Stimulated activated CD4-positive, alpha-beta T cell treated with anti-CD3 and anti-CD28 coated beads, Interleukin-15, amount 100 ng/mL, for 1 hour (primary cell): Measurements from ENCODE around the gene RBM5.

Experiments used
- DNase-seq, 2 donors: peaks; one replicate each; pipeline ENCODE4 v3.0.0-alpha.2; 2020; ENCODE audit warnings: low read depth in 1 of 2, low spot score in 1 of 2

The RBM5 gene

GRCh38 chr3:50121072-50122032 lies 32.6 kb downstream of the RBM5 start:
- DNase-seq: peak; percentile 45 to 47

DNA sequence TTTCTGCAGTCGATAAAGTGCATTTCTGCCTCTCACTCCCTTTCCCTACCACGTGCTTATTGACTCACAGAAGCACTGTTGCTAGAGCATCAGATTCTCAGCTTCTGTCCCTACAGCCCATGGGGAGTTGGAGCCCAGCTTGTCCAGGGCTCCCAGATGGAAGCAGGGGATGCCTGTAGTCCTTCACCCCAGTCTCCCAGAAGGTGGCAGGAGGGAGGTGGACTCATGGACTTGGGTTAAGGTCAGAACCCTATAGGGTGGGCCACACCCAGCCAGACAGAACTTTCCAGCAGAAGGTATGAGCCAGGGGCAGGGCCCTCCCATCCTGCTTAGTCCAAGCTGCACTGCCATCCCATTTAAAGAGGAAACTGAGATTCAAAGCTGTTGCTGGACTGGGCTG lies 33.4 kb downstream of the RBM5 start:
- no peak for DNase-seq

DNA sequence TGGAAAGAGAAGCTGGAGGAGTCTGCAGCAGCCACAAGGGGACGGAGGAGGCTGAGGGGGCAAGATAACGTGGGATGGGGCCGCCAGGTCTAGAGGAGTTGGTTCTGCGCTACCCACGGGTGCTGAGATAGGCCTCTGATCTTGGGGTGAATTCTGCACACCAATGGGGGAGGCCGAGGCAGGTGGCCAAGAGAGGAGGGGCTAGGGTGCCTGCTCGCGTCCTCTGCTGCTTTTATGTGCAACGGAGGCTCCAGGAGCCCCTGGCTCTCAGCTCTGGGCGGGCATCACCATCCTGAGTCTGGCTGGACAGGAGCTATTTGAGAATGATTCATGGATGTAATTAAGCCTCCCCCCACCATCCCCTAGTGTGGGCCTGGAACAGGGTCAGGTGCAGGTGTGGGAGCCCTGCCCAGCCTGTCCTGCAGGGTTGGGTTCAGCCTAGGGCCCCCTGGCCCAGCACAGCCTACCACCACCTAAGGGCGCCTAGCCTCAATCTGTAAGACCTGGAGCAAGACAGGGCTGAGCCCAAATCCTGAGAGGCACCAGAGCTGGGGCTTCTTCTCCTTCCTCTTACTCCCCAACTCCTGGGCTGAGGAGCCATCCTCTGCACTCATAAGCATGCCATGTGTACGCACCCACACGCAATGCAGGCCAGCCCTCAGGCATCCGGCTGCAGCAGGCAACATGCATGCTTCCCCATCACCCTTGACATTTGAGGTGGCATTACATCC lies 34.1 kb downstream of the RBM5 start:
- DNase-seq: no peak

- DNase-seq: no peak
These were observed 34.8 kb downstream of the RBM5 start for GRCh38 chr3:50123394-50124051.

- DNase-seq: no peak
These were observed 35.5 kb downstream of the RBM5 start for GRCh38 chr3:50124052-50124799.

DNA sequence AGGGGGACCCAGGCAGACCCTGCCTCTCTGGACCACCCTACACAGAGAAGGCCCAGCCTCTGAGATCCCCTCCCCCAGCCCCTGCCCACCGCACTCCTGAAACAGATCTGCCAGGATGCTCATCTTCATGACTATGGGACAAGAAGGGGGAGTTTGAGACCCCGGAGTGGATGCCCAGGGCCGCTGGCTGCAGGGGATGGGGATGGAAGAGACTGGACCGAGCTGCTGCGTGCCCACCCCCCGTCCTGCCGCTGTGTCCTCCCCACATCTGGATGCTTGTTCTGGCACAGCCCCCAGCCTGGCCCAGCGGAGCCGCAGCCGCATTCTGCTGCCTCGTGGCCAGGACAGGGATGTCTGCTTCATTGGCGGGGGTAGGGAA lies 36.1 kb downstream of the RBM5 start:
- DNase-seq: no peak

- DNase-seq: no peak
These were observed 37.0 kb downstream of the RBM5 start for GRCh38 chr3:50125541-50126286.

DNA sequence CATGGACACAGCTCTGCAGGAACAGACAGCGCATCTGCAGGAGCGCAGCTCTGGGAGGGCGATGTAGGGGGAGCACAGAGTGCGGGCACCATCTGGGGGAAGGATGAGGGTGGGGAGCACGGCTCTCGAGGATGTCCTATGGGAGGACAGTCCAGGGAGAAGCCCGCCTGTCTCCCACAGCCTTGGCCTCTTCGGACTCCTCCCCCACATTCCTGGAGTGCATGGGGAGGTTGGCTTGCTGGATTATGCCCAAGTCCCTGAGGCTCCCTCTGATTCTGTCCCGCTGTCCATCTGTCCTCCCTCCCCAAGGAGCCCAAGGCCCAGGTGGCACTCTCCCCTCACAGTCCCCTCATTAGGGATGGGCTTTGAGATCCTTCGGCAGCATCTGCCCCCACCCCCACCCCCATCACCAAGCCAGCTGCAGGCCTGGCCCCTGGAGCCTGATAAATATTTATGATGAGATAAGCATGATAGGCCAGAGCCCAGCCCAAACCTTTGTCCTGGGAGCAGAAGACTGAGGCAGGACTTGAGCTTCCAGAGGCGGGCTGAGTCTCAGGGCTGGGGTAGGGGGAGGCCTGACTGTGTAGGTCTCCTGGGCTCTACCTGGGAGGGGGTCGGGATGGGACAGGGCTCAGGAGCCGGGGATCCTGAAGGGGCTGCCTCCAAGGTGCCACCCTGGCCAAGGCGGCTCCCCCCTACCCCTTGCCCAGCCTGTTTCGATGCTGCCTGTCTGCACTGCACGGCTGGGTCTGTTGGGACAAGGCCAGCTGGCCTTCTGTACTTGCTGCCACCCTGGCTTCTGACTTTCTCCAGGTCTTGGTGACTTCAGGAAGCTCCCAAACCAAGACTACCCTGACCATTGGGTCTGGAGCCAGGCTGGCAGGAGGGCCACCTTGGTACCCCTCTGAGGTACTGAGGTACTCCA lies 37.8 kb downstream of the RBM5 start:
- no peak for DNase-seq

- no peak for DNase-seq
These were observed 38.6 kb downstream of the RBM5 start for GRCh38 chr3:50127251-50127691.

DNA sequence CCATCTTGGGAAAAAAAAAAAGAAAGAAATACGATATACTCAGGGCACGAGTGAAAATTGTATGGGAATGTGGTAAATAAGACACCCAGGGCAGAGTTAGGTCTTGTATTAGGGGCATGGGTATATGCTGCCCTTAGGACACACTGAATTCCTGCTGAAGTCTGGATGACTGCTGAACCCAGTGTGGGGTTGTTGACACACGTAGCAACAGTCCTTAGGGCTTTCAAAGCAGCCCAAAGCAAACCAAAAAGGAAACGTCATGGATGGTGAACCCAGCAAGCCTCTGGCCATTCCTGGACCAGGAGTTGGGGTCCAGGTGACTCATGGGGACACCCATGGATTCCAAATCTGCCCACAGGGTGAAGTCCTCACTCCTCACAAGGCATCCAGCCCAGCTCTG lies 39.3 kb downstream of the RBM5 start:
- DNase-seq: no peak

DNA sequence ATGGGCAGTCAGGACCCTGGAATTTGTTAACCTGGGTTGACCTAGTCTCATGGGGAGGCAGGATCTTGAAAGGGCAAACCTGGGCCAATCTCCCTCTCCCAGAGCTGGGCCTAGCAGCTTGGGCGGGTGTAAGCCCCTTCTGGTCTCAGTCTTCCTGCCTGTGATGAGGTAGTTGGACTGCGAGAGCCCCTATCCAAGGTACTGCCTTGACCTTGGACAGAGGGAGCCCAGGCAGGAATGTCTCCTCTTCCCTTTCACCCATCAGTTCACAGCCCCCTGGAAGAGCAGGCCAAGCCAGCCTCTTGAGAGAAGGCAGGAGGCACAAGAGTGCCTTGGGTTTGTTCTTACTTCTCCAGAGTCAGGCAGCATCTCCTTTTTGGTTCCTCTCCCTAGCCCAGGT lies 41.7 kb downstream of the RBM5 start:
- DNase-seq: no peak

DNA sequence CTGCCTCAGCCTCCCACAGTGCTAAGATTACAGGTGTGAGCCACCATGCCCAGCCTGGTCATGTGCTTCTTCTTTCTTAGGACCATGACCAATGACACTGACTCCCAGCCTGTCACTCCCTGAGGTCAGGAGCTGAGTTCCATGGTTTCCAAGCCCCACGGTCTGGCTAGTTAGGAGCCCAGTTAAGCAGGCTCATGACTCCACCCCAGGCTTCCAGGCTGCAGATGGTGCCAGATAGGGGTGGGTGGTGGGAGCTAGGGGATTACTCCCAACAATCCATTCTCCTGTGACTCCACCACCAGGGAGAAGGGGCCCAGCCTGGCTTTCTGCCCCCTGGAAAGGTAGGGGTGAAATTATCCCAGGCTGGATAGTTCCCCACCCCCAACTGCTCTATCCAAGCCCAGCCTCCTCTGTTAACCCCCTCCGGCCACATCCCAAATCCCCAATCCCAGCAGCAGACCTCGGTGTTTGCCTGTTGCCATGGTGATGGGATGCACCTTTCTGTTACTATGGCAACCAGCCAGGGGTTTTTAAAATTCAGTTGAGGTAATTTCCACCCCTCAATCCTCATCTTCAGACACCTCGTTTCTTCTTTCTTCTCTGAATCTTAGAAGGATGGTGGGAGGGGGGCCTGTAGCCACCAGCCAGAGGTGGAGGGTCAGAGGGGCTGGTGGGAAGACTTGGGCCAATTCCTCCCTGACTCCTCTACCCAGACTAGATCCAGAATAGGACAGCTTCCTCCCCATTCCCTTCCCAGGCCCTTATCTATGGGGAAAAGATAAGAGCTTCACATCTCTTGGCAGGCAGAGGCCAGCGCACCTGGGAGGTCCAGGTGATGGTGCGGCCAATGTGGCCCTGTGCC lies 43.9 kb downstream of the RBM5 start:
- DNase-seq: no peak

DNA sequence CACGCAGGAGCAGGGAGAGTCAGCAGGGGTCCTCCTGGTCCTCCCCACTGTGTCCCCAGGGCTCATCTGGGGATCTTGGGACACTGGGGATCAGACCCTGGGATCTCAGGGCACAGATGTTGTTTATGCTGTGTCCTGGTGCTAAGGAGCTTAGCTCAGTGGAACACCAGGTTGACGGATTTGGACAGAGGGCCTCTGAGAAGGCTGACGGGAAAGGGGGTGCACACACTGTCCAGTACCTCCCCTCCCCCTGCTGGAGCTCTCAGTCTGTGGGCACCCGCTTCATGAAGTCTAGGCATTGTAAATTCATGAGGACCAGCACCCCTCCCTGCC lies 44.5 kb downstream of the RBM5 start:
- DNase-seq: no peak

GRCh38 chr3:50134367-50134766 lies 45.6 kb downstream of the RBM5 start:
- no peak for DNase-seq

GRCh38 chr3:50135964-50136363 lies 47.2 kb downstream of the RBM5 start:
- no peak for DNase-seq

GRCh38 chr3:50136714-50137405 lies 48.1 kb downstream of the RBM5 start:
- DNase-seq: no peak

DNA sequence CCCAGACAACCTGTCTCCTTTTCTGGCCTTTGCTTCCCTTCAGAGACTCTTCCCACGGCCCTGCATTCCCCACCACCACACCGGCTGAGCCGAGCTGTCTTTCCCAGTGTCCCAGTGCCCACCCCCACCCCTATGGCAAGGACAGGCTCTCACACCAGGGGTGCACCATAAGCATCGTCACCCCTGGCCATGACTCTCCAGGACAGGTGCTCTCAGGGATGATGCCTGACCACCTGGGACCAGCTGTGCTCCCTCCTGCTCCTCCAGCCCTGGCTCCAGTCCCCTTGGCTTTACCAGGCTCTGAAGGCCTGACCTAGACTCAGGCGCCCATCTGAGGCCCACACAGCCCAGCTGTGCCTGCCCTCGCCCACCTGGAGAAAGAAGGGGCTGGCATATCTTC lies 48.8 kb downstream of the RBM5 start:
- no peak for DNase-seq
